HG03575 (cell line): ENCODE data around the gene DOCK1.

Source experiments
- ATAC-seq: cut with Tn5 transposase; IDR thresholded peaks from one replicate; pipeline ENCODE4 v1.9.1; 2021; ENCODE audit not compliant: unreplicated experiment, insufficient number of reproducible peaks, low FRiP score; ENCODE audit errors: extremely low read depth

The DOCK1 gene

GRCh38 chr10:127467811-127468210 lies 562.6 kb downstream of the DOCK1 start:
- ATAC-seq: no peak

GRCh38 chr10:127468632-127469031 lies 563.4 kb downstream of the DOCK1 start:
- no peak for ATAC-seq

- no peak for ATAC-seq
Observed at GRCh38 chr10:127470911-127471310, 565.7 kb downstream of the DOCK1 start.

GRCh38 chr10:127472976-127473375 lies 567.7 kb downstream of the DOCK1 start:
- no peak for ATAC-seq

- no peak for ATAC-seq
Observed at GRCh38 chr10:127474501-127474900, 569.3 kb downstream of the DOCK1 start.

GRCh38 chr10:127485153-127485857 lies 580.1 kb downstream of the DOCK1 start:
- no peak for ATAC-seq

GRCh38 chr10:127486355-127486754 lies 581.1 kb downstream of the DOCK1 start:
- ATAC-seq: no peak

GRCh38 chr10:127492607-127493250 lies 587.5 kb downstream of the DOCK1 start:
- no peak for ATAC-seq

GRCh38 chr10:127496035-127496434 lies 590.8 kb downstream of the DOCK1 start:
- ATAC-seq: no peak

GRCh38 chr10:127497685-127498084 lies 592.5 kb downstream of the DOCK1 start:
- ATAC-seq: no peak

- no peak for ATAC-seq
Observed at GRCh38 chr10:127498087-127498486, 592.9 kb downstream of the DOCK1 start.

- ATAC-seq: no peak
Observed at GRCh38 chr10:127500127-127500526, 594.9 kb downstream of the DOCK1 start.
